Measurements from ENCODE around the gene ABCD3. TPM values are rescaled to one million over a fixed set of nuclear protein-coding genes. Genes with fewer than 3 reads are reported as not detected.

ABCD3 gene
- total and polyA plus RNA-seq, 2 of the 13 experiments (the other 11 are each of a cell fraction or from before 2014, with no cell fraction given) = 27.5 to 166 TPM

GRCh38 chr1:94425821-94426484, 7.8 kb downstream of the ABCD3 start (continued):
- no peak for TF ChIP-seq ZNF142 (CRISPR knock-in tag; IDR thresholded peaks at IDR 0.05)
- TF ChIP-seq TEF (CRISPR knock-in tag; IDR thresholded peaks at IDR 0.05) = no peak
- no peak for TF ChIP-seq PLRG1 (conservative IDR thresholded peaks at IDR 0.05)
- TF ChIP-seq MXD4 (CRISPR knock-in tag; IDR thresholded peaks at IDR 0.05) = no peak
- no peak for TF ChIP-seq TIGD3 (CRISPR knock-in tag; IDR thresholded peaks at IDR 0.05; ENCODE audit: borderline replicate concordance)
- TF ChIP-seq ZNF337 (CRISPR knock-in tag; IDR thresholded peaks at IDR 0.05; ENCODE audit: borderline replicate concordance, low read depth) = no peak
- peak; percentile 97 for TF ChIP-seq RXRB (CRISPR knock-in tag; IDR thresholded peaks at IDR 0.05; ENCODE audit: borderline replicate concordance)
- TF ChIP-seq ZNF691 (CRISPR knock-in tag; IDR thresholded peaks at IDR 0.05; ENCODE audit: borderline replicate concordance, low read depth) = peak; percentile 99
- TF ChIP-seq TMF1 (CRISPR knock-in tag; IDR thresholded peaks at IDR 0.05; ENCODE audit: low read depth) = no peak
- no peak for TF ChIP-seq STAT5B (CRISPR knock-in tag; IDR thresholded peaks at IDR 0.05)
- TF ChIP-seq CREM (IDR thresholded peaks at IDR 0.05) = peak; percentile 90
- no peak for TF ChIP-seq CREM (CRISPR knock-in tag; IDR thresholded peaks at IDR 0.05)
- no peak for TF ChIP-seq EHMT2 (IDR thresholded peaks at IDR 0.05; ENCODE audit: borderline replicate concordance, low read depth, low read length)
- no peak for TF ChIP-seq ZUFSP (CRISPR knock-in tag; IDR thresholded peaks at IDR 0.05; ENCODE audit: borderline replicate concordance)
- TF ChIP-seq SAFB2 (CRISPR knock-in tag; IDR thresholded peaks at IDR 0.05; ENCODE audit: borderline replicate concordance, low read depth) = no peak

Data from HepG2 (cell line).